ENCODE results near the gene SREK1.
A peak's percentile ranks its signal among the peaks of the same experiment; 100 is the strongest.

Gene SREK1

GRCh38 chr5:66164044-66164790, 20.1 kb downstream of the SREK1 start:
- DNase-seq: no peak

GRCh38 chr5:66168226-66168625, 24.1 kb downstream of the SREK1 start:
- DNase-seq: no peak

DNA sequence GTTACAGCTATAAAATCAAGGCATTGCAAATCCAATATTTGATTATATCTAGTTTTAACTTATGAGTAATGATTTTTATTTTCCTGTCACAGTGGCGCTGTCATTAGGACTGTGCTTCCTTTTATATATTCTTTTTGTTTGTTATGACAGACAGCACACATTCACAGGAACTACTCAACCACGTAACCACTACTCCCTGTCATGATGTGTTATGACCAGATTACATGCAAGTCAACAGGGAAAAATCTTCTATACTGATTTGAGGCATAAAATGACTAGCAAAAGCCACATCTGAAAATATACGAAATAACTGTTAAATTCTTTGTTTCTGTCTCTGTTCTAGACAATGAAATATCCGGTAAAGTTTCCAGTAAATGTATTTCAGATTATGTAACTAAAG, 25.4 kb downstream of the SREK1 start:
- DNase-seq: no peak

DNA sequence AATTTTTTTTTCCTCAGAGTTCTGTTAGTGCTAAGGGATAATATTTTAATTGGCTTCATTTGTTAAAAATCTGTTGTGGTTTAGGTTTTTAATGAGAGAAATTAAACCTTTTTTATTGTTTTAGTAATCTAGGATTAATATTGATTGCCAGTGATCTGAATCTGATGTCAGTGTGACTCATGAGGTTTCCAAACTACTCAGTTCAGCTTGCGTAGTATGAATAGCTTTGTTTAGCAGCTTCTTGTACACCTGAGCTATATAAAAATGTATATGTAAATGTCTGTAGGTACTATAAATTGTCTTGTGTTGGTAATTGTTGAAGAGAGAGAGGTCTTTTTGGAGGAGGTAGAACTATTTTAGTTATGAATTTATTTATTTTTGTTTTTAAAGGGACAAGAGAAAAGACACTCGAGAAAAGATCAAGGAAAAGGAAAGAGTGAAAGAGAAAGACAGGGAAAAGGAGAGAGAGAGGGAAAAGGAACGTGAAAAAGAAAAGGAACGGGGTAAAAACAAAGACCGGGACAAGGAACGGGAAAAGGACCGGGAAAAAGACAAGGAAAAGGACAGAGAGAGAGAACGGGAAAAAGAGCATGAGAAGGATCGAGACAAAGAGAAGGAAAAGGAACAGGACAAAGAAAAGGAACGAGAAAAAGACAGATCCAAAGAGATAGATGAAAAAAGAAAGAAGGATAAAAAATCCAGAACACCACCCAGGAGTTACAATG, 26.3 kb downstream of the SREK1 start:
- no peak for DNase-seq

DNA sequence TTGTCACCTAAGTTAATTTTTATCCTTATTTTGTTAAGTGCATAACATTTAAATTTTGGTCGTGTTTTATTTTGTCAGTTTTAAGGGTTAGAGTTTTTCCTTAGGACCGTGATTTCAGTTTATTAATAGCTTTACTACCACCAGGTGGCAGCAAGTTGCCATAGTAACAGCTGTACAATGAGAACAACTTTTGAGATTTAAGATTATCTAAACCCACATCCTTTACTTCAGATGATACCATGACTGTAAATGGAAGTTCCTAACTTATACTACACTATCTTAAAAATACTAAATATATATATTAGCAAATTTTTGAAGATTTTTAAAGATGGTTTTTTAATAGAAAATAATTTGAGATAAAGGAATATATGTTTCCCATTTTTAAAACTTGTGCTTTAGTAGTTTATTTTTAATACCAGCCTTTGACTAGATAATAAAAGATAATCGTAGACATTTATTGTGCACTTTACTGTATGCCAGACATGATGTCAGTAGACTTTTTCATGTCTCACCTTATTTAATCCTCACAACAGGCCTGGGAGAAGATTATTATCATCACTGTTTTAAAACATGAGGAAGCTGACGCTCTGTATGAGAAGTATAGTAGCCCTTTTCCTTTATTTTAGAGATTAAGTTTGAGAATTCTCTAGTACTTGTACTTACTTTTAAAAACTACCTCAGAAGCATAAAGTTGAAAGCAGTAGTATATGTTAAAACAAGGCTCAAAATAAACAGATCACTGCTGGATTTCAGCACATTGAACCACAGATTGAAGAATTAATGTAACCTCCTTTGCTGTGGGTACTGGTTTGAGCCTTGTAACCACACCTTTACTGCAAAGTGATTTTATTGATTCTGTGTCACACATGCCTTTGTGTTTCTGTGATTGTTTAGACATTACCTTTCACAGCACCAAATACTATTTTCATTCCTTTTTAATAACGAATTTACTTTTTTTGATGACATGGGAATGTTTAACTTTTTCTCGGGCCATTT, 27.5 kb downstream of the SREK1 start:
- peak; percentile 13 for DNase-seq

DNA sequence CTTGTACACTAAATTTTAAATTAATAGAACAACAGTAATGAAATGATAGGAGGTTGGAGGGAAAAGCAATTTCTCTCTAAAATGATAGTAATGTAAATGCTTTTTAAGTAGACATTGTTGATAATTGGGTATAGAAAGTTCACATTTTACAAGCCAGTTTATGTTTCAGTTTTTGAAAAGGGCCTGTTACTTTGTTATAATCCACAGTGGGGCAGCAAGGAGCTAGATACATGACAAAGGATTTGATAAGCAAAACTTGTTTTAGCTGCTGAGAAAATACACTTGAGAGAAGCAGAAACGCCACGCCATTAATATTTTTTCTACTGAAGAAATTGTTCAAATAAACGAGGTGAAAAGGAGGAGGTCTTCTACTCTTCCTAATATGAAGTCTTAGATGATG, 30.2 kb downstream of the SREK1 start:
- DNase-seq: peak; percentile 9

DNA sequence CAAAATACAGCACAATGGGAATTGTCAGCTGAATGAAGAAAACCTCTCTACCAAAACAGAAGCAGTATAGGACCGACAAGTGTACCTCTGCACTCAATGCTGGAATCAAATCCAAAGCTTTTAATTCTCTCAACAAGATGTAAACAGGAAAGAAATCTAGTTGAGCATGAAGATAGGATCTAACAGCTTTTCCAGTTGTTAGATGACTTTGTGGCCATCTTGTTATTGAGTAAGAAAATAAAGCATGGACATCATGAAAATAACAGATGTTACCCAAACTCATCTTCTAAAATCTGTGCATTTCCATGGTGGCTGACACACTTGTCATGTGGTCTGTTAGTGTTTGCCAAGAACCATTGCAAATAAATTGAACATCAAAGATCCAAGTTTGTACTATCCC, 34.7 kb downstream of the SREK1 start:
- no peak for DNase-seq

GRCh38 chr5:66179297-66180051, 35.4 kb downstream of the SREK1 start:
- DNase-seq: no peak

DNA sequence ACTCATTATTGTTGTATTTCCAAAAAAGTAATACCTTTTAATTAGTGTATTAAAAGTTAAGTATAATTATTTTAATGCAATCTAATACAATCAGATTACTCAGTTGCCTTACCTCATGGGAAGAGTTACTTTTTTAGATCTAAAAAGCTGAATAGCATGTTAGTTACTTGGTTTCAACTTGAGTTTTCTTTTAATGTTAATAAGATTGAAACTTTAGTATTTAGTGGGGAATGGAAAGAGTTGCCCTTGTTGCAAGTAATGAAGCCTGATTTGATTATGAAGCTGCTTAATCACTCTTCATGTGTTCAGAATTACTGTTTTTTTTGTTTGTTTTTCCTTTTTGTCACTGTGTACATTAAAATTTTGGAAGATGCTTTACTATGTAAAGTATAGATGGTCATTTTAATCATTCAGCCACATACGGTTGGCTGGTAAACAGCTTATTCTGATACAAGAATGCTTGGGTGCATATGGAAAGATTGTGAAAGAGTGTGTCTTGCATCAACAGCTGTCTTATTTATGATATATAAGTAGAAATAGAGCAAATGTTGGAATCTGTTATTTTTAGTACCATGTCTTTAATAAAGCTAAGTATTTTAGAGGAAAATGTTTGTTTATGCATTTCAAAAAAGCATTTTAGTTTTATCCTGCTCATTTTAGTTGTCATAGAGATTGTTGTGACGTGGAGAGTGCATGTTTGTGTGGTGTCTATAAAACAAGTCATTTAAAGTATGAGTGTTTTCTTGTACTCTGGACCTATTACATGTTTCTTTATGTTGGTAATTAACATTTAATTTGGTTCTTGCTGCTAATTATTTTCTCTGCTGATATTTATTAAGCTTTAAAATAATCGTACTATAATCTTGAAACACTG, 36.4 kb downstream of the SREK1 start:
- no peak for DNase-seq

DNA sequence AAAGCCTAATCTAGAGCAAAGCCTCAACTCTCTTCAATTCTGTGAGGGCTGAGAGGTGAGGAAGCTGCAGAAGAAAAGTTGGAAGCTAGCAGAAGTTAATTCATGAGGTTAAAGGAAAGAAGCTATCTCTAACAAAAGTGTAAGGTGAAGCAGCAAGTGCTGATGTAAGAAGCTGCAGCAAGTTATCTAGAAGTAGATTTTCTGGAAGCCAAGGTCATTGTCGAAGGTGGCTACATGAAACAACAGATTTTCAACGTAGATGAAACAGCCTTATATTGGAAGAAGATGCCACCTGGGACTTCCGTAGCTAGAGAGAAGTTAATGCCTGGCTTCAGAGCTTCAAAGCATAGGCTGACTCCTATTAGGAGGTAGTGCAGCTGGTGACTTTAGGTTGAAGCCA, 42.0 kb downstream of the SREK1 start:
- DNase-seq: no peak

- no peak for DNase-seq
Observed at GRCh38 chr5:66193419-66193818, 49.3 kb downstream of the SREK1 start.

GRCh38 chr5:66197764-66198405, 53.8 kb downstream of the SREK1 start:
- no peak for DNase-seq

GRCh38 chr5:66198837-66199236, 54.7 kb downstream of the SREK1 start:
- no peak for DNase-seq

- DNase-seq: no peak
Observed at GRCh38 chr5:66203531-66203930, 59.4 kb downstream of the SREK1 start.

DNA sequence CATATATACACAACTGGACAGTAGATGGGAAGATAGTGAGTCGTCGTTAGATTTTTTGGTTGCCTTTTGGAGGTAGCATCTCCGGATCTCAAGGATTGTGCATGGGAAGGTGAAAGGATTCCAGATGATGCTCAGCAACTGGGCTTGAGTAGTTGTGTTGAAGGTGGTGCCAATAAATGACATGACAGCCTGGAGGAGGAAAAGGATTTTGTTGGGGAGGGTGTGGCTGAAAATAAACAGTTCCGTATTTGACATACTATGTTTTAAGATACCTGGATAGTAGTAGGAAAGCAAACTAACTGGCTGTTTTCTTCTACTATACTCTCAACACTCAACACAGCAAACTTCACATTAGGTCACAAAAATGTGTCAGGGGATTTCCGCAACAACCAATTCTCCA, 62.4 kb downstream of the SREK1 start:
- DNase-seq: no peak

- DNase-seq: no peak
Observed at GRCh38 chr5:66207800-66208561, 63.9 kb downstream of the SREK1 start.

DNA sequence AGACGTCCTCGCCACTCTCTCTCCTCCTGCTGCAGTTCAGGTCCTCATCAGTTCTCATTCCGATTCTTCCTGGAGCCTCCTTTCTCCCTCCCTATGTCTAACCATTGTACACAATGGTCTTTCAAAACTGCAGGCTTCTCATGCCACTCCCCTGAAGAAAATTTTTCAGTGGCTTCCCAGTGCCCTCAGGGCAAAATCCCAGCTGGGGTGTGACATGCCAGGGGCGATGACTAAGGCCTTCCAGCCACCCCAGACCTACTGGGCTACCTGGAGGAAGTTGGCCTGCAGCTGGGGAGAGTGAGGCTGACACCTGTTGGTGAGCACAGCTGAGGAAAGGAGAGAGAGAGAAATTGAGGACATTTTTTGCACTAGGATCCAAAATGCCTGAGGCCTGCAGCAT, 65.2 kb downstream of the SREK1 start:
- DNase-seq: no peak

- DNase-seq: no peak
Observed at GRCh38 chr5:66209794-66210193, 65.7 kb downstream of the SREK1 start.

GRCh38 chr5:66213533-66213932, 69.4 kb downstream of the SREK1 start:
- DNase-seq: no peak

- DNase-seq: no peak
Observed at GRCh38 chr5:66222455-66222854, 78.4 kb downstream of the SREK1 start.

Measured in NCI-H510A treated with DMSO at 0.1 percent for 48 hours (cell line).